ENCODE data around the gene ZNF407.

The ZNF407 gene

DNA sequence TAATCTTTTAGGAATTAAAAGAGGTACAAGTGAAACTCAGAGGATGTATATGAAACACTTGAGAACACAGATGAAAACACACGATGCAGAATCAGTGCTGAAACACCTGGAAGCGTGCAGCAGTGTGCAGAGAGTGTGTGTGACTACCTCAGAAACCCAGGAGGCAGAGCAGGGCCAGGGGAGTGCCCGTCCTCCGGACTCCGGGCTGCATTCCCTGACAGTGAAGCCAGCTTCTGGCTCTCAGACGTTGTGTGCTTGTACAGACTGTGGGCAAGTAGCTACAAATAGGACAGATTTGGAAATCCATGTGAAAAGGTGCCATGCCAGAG is 34.6 kb downstream of the ZNF407 start:
- DNase-seq: no peak

DNA sequence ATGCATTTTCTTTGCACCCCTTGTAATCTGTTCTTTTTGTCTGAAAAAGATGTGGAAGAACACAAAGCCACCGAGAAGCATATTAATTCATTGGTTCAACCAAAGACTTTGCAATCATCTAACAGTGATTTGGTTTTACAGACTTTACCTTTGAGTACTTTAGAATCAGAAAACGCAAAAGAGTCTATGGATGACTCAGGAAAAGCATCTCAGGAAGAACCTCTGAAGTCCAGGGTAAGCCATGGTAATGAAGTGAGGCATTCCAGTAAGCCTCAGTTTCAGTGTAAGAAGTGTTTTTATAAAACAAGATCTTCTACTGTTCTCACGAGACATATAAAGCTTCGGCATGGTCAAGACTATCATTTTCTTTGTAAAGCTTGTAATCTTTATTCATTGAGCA is 35.2 kb downstream of the ZNF407 start:
- no peak for DNase-seq

DNA sequence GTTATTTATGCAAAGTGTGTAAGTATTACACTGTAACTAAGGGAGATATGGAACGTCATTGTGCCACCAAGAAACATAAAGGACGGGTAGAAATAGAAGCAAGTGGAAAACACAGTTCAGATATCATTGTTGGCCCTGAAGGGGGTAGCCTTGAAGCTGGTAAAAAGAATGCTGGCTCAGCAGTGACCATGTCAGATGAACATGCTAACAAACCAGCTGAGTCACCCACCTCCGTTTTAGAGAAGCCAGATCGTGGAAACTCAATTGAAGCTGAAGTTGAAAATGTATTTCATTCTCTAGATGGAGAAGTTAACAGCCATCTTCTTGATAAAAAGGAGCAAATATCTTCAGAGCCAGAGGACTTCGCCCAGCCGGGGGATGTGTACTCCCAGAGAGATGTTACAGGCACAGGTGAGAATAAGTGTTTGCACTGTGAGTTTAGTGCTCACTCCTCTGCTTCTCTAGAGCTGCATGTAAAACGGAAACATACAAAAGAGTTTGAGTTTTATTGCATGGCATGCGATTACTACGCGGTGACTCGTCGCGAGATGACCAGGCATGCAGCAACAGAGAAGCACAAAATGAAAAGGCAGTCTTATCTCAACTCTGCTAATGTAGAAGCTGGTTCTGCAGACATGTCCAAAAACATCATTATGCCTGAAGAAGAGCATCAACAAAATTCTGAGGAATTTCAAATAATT is 36.1 kb downstream of the ZNF407 start:
- DNase-seq: no peak

DNA sequence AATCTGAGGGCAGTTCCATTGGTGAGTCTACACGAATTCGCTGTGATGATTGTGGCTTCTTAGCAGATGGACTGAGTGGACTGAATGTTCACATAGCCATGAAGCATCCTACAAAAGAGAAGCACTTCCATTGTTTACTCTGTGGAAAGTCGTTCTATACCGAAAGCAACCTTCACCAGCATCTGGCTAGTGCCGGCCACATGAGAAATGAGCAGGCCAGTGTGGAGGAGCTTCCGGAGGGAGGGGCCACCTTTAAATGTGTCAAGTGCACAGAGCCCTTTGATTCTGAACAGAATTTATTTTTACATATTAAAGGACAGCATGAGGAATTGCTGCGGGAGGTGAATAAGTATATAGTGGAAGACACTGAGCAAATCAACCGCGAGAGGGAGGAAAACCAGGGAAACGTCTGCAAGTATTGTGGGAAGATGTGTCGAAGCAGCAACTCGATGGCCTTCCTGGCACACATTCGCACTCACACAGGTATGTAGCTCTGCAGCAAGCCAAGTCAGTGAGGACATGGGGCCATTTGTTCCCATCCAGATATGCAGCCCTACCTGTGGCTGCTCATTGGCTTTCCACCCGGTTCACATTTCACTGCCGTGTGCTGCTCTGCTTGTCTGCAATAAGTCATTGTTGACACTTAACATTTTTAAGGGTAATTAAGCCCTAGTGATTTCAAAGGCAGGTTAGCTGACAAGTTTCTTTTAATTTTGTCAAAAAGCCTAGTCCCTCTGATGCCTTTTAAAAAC is 37.7 kb downstream of the ZNF407 start:
- DNase-seq: no peak

DNA sequence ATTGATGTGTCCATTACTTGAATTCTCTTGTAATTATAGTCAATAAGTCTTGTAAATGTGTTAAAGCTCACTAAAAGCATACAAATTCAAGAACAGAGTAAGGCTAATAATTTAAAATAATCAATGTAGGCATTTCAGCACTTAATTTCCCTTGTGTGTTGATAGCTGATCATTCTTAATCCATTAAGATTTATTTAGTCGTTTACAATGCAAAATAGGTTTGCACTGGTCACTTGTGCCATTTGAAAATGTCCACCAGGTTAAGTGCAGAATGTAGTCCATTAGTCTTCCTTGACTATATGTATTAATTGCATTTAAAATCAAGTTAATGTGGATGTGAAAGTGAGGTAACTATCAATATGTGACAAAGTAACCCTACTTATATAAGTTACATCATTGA is 39.4 kb downstream of the ZNF407 start:
- DNase-seq: no peak

DNA sequence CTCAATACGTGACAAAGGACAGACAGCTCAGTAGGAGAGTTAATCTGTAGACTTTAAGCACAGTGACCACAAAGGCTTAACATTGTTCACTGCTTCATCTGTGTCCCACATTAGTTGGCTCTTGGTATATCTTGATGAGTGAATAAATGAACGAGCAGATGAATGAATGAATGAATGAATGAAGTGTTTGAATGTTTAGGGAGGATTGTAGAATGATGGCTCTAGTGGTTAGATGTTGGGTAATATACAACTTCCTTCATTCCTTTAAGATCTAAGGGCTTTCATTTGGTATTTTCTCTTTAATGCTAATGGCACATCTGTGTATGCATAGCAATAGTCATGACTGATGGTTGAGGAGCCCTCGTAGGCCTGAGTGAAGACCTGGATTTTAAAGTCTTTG is 40.5 kb downstream of the ZNF407 start:
- DNase-seq: no peak

DNA sequence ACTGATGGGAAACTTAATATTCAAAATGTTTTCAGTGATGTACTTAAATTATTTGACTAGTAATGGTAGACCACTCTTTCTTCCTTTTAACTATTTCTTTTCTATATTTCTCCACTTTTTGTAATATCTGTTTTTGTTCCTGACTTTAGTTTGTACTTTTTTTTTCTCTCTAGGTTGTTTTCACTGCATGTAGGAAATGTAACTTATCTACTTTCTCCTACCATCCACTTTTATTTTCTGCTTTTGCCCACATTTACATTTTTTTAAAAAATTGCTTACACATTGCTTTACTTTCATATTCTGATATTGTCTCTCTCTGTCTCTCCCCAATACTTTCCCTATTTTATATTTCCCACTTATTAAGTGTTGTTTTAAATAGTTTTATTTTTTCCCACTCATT is 47.0 kb downstream of the ZNF407 start:
- DNase-seq: no peak

DNA sequence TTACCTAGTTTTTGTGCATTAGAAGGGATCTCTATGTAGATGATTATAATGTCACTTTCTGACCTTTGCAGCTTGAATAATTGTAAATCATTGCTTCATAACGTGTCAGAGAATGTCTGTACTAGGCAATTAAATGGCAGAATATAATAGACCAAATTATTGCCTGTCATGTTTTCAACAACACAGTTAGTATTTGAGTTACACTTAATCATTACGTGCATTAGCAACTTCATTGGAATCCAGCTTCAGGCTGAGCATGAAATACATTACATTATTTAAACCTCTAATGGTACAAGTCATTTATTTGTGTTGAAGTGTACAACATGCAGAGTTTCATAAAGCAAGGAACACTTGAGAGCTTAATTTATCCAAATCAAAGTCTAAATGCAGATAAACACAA is 48.0 kb downstream of the ZNF407 start:
- no peak for DNase-seq

DNA sequence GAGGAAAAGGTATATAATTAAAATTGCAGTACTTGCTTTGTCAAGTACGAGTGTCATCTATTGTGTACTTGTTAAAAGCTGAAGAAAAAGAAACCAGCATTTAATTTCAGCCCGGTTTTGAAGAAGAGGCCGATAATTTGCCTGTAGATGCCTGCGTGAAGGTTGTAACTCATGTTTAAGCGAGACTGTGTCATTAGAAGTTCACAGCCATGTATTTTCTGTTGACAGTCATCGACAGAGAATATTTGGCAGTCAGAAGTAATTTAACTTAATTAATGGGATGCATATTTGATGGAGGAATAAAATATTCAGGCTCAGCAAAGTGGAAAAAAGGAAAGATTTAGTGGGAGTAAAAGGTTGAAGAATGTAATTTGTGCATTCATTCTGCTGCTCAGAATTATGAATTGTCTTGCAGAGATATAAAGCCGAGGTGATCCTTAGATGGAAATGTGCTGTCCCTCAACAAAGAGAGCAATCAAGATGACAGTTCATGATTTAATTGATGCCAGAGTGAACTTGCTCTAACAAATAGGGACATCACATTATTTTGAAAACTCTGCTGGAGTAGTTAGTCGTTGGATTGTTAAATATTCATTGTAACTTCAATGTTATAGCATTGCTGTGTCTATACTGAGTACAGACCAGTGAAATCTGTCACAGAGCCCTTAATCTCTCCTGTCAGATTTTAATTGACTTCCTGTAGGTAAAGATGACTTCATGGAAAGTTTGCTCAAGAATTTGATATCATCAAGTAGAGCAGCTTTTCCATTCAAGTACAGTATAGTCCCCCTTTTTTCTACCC is 53.9 kb downstream of the ZNF407 start:
- no peak for DNase-seq

DNA sequence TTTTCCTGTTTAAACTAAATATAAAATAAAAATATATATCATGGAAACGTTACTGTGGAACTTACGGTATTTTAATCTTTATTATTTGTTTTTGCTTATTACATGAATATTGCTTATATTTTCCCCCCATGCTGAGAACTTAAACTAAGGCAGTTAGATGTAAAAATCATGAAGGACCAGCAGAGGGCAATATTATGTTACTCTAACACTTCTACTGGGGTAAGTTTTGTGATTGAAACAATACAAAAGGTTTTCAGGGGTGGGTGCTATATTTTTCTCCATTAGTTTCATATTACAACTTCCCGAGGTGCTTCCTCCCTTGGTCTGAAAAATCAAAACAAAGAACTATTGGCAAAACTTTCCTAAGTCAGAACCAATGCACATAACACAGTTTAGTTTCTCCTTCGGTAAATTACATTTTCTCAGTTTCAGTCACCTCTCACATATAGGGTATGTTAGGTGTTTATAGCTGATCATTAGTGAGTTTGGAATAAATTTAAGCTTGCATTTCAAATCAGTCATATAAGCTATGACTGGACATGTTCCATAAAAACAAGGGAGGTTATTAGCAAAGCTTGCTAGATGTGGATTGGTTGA is 54.8 kb downstream of the ZNF407 start:
- DNase-seq: peak; percentile 43

DNA sequence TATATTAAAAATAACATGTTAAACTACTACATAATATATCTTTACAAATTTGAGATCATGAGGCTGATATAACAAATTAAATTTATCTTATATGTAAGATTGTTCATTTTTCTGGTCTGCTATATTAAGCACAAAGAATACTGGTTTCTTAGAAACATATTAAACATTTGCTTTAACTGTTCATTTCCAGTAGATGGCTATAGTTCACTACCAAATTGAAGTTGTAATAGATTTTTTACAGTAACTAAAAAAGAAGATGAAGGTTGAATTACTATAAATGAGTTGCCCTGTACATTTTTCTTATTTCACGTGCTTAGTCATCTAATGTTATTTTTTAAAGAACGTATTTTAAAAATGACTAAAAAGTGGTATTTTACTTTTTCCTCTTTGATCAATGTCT is 57.0 kb downstream of the ZNF407 start:
- DNase-seq: peak; percentile 9

DNA sequence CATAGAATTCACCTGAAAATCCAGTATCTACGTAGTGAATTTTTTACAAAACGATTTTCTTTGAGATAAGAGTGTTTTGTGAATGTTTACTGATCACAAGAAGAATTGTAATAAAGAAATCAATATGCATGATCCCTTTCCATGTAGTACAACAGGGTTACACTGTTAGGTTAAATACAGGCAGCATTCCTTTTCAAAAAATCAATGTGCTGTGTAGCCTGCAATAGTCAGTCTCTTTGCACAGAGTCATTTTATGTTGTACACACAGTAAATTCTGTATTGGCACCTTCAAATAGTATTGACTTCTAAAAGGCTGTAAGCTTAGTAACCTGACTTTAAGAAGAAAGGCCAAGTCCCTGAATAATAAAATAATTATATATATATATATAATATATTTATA is 63.3 kb downstream of the ZNF407 start:
- DNase-seq: no peak

DNA sequence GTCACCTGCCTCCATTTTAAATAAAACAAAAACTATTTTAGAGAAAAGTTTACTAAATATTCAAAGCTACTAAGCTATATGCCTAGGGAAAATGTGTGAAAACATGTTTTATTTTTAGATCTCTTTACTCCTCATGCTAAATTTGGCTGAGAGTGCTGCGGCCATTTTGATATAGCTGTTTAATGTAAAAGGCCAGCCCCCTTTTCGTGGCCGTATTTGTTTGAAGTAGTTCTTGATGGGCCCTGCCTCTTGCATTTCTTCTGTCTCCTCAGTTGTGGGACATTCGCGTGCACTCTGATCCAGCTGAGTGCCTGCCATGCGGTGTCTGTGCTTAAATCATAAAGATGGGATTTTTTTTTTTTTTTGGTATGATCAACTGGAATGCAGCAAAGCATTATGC is 64.0 kb downstream of the ZNF407 start:
- no peak for DNase-seq

DNA sequence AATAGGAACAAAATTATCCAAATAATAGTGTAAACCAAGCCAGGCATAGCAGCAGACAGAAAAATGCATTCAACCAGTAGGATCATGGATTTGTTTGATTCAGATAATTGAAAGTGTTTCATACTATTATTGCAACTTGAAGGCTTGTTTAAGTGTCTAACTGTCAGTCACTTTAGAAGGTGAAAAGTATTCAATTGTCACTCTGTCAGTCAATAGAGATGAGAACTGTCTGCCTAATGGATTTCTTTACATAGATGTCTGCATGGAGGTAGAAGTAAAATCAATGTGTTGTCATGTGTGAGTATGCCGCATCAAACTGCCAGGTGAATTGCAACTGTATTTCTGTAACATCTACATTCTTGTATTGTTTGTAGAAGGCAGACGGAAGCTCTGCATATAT is 65.0 kb downstream of the ZNF407 start:
- no peak for DNase-seq

DNA sequence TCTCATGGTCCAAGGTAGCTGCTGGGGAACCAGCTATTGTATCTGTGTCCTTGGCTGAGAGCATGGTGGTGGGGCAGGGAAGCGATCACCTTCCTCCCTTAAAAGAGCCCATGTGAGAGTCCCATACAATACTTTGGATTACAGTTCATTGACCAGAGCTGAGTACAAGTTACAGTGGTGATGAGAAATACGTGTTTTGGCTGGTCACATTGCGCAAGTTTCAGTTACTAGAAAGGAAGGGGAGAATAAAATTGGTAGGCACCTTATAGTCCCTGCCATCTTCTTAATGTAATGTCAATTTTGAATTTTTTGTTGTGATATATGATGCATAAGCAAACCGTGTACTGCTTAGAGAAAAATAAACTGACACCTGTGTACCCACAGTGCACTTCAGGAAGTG is 67.7 kb downstream of the ZNF407 start:
- no peak for DNase-seq

DNA sequence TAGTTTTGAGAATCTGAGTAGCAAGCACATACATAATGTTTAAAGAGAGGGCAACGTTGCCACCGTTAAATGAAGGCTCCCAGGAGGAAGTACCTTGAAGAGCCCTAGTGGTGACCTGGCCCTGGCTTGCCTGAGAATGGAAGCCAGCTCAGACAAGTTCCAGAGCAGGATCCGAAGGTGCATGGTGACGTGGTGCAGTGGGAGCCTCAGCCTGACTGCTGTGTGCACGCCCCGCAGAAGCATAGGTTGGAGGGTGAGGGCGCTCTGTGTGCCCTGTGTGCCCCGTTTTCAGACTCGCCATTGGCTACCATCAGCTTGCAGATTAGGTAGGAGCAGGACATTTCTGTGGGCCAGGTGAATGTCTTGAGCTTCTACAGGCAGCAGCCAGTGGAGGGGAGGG is 68.2 kb downstream of the ZNF407 start:
- no peak for DNase-seq

DNA sequence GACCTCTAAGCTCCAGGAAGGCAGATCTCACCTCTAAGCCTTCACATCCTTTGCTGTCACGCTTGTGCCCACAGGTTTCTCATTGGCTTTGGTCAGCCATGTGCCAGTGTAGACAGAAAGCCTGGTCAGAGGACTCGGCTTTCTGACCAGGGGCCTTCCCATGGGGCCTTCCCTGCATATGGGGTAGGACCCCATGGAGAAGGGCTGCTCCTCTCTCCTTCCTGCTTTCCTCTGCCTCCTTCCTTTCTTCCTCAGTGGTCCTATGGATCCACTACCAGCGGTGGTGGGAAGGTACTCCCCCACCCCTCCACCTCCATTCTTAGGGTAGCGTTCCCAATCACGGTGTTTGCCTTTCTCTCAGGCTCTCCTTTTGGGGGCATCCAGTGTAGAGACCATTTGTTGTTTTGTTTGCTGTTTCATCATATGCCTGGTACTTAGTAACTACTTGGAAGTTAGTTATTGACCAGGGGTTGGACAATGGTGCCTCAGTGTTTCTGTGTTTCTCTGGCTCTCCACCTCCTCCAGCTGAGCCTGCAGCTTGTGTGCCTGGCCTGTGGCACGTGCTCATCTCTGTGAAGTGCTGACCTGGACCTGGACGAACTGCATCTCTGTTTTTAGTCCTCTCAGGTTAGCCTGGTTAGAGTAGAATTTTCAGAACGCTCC is 71.6 kb downstream of the ZNF407 start:
- DNase-seq: no peak

DNA sequence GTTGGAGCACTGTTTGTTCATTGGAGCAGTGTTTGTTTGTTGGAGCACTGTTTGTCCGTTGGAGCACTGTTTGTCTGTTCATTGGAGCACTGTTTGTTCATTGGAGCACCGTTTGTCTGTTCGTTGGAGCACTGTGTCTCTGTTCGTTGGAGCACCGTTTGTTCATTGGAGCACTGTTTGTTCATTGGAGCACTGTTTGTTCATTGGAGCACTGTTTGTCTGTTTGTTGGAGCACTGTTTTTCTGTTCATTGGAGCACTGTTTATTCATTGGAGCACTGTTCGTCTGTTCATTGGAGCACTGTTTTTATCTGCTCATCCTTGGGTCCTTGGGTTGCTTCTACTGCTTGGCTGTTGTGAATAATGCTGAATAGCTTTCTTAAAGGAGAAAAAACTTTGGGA is 74.7 kb downstream of the ZNF407 start:
- no peak for DNase-seq

DNA sequence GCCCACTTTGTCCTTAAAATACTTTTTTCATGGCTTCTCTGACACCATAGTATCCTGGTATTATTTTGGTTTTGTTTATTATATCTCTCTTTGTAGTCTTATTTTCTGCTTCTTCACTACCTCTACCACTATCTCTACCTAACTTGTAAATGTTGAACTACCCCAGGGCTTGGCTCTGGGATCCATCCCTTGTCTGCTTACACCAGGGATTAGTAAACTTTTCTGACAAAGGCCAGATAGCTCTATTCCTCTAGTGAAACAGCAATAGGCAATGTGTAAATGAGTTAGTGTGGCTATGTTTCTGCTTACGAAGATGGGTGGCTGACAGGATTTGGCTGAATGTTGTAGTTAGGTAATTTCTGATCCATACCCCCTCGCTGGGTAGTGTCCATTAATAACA is 76.8 kb downstream of the ZNF407 start:
- DNase-seq: no peak

DNA sequence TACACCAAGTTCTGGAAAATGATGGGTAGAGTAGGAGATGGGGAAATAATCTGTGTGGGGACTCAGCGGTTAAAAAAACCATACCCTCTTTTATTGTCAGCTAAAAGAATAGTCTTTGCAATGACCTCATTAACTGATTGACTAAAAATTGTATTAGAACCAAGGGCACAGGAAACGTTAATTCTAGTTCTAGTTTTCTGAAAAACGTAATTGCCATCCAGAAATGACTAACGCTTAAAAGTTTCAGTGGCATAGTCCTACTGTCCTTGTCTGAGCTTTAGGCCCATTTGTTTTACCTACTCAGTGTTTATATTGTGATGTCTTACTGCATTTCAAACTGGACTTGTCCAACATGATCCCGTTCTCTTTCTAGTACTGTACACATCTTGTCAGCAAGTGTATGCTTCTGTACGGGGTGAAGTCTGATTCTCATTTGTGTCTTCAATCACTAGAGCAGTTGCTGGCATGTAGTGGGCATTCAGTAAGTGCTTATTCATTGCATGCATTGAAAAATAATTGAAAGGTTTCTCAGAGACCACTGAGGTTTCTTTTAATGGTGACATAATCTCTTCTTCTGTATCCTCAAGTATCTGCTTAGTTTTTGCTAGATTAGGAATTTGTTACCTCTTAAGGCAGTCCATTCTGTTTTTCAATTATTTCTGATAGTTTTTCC is 81.5 kb downstream of the ZNF407 start:
- DNase-seq: no peak

DNA sequence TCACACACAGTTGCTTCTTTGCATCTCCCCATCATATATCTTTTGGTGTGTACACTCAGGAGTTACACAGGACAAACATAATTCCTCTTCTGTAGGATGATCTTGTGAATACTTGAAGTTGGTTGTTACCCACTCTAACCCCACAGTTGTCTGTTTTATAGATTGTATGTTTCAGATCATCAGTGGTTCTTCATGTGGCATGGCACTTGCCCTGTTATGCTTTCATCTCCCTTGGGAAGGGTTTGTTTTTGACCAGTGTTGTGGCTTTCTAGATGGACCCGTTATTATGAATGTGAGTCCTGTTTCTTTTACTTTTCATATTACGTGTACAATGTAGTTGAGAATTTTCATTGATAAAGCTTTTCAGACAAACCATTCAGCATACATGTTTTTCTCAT is 82.0 kb downstream of the ZNF407 start:
- no peak for DNase-seq

DNA sequence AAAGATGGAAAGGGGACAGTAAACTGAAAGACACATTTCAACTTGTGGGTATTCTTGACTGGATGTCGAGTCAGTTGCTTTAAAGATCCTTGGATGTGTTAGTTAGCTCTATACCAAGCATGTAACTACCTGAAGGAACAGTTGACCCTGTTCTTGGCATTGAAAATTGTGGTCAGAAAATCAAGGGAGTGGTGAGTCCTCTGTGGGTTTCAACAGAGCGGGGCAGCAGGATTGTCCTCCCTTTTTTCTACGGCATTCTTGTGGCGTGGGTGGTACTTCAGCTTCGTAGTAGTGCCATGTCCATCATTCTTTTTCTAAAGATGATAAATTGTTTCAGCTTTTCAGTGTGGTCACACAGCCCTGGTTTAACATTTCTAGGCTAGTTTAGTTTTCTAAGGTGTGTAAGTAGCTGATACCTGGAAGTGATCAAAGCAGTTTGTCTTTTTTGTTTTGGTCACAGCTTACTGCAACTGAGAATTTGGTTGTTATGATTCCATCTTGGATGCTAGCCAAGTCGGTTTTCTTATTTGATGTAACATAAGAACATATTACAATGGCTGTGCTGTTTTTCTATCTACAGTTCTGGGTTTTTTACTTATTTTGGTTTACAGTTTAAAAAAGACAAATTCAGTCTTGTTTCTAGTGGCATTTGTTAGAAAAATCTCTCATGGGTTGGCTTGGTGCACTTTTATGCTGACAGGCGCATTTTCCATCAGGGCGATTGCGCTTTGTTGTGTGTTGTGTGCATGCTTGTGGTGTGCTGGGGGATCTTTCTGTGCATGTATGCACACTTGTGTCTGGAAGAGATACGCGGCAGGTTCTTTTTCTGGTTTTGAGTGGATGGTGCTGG is 84.7 kb downstream of the ZNF407 start:
- DNase-seq: peak; percentile 8
